WERI-Rb-1 (cell line): ENCODE measurements around the gene AKAP11.

Experiments
- DNase-seq: peaks from one replicate; pipeline ENCODE4 v3.0.0-alpha.2; 2020
- H3K27ac ChIP-seq: fragments of 250-450 bp; sonication (Bioruptor Pico); 2 replicates; pipeline ENCODE4 v1.5.1; 2020; ENCODE audit warnings: mild to moderate bottlenecking, moderate library complexity
- H3K27me3 ChIP-seq: fragments of 250-450 bp; sonication (Bioruptor Pico); 2 replicates; pipeline ENCODE4 v1.5.1; 2021; ENCODE audit warnings: mild to moderate bottlenecking, low read depth, moderate library complexity; ENCODE audit not compliant: insufficient read depth, severe bottlenecking
- H3K36me3 ChIP-seq: fragments of 250-450 bp; sonication (Bioruptor Pico); 2 replicates; pipeline ENCODE4 v1.5.1; 2020; ENCODE audit warnings: mild to moderate bottlenecking, moderate library complexity
- H3K4me3 ChIP-seq: 2 replicates; pipeline ENCODE4 v1.5.1; 2011; ENCODE audit warnings: low read depth, mild to moderate bottlenecking, control low read depth, low read length
- H3K9me3 ChIP-seq: fragments of 250-450 bp; sonication (Bioruptor Pico); 2 replicates; pipeline ENCODE4 v1.5.1; 2021; ENCODE audit warnings: mild to moderate bottlenecking, moderate library complexity; ENCODE audit not compliant: severe bottlenecking
- CTCF ChIP-seq: IDR thresholded peaks from 2 replicates; pipeline ENCODE4 v1.5.1; 2011; ENCODE audit warnings: low read depth, mild to moderate bottlenecking, control low read depth, inconsistent platforms, low read length

The AKAP11 gene

GRCh38 chr13:42275506-42275905 is 3.6 kb downstream of the AKAP11 start:
- no peak for DNase-seq
- H3K27me3 ChIP-seq = no peaks in the 10 kb centered on the region
- no peak overlapping the region for H3K4me3 ChIP-seq
- H3K36me3 ChIP-seq = no peaks in the 10 kb centered on the region
- no peak for TF ChIP-seq CTCF
- H3K9me3 ChIP-seq = no peaks in the 10 kb centered on the region
- no peak overlapping the region for H3K27ac ChIP-seq

- H3K36me3 ChIP-seq = no peaks in the 10 kb centered on the region
- H3K4me3 ChIP-seq = no peak overlapping the region
- no peak for TF ChIP-seq CTCF
- DNase-seq = no peak
- no peaks in the 10 kb centered on the region for H3K27me3 ChIP-seq
- no peak overlapping the region for H3K27ac ChIP-seq
- no peaks in the 10 kb centered on the region for H3K9me3 ChIP-seq
Measured at GRCh38 chr13:42276683-42277082, 4.7 kb downstream of the AKAP11 start.

GRCh38 chr13:42277618-42278276 is 5.8 kb downstream of the AKAP11 start:
- Histone ChIP-seq H3K27ac (no peak overlapping the region), H3K9me3 (no peaks in the 10 kb centered on the region), H3K4me3 (no peak overlapping the region), H3K27me3 (no peaks in the 10 kb centered on the region), H3K36me3 (no peaks in the 10 kb centered on the region)
- no peak for DNase-seq
- no peak for TF ChIP-seq CTCF

- H3K27ac ChIP-seq = no peak overlapping the region
- no peaks in the 10 kb centered on the region for H3K36me3 ChIP-seq
- no peak overlapping the region for H3K4me3 ChIP-seq
- DNase-seq = no peak
- H3K9me3 ChIP-seq = no peaks in the 10 kb centered on the region
- no peak for TF ChIP-seq CTCF
- H3K27me3 ChIP-seq = no peaks in the 10 kb centered on the region
Measured at GRCh38 chr13:42279080-42279479, 7.1 kb downstream of the AKAP11 start.

GRCh38 chr13:42279986-42280385 is 8.0 kb downstream of the AKAP11 start:
- no peak for DNase-seq
- H3K4me3 ChIP-seq = no peak overlapping the region
- H3K27ac ChIP-seq = no peak overlapping the region
- H3K9me3 ChIP-seq = no peaks in the 10 kb centered on the region
- no peaks in the 10 kb centered on the region for H3K36me3 ChIP-seq
- H3K27me3 ChIP-seq = no peaks in the 10 kb centered on the region
- TF ChIP-seq CTCF = no peak

- Histone ChIP-seq H3K27ac (no peak overlapping the region), H3K9me3 (no peaks in the 10 kb centered on the region), H3K4me3 (no peak overlapping the region), H3K27me3 (no peaks in the 10 kb centered on the region), H3K36me3 (no peaks in the 10 kb centered on the region)
- DNase-seq = no peak
- no peak for TF ChIP-seq CTCF
Measured at GRCh38 chr13:42280537-42280936, 8.6 kb downstream of the AKAP11 start.
